GM18520 (cell line): ENCODE data around the gene ATF7IP2.
"Not testable (repeated sequence)": the region's sequence is repeated elsewhere in the genome, so short reads cannot be mapped to it uniquely, and the experiment has no call there.

ENCODE experiments used
- ATAC-seq: cut with Tn5 transposase; IDR thresholded peaks from one replicate; pipeline ENCODE4 v1.9.1; 2021; ENCODE audit not compliant: unreplicated experiment

ATF7IP2 gene

DNA sequence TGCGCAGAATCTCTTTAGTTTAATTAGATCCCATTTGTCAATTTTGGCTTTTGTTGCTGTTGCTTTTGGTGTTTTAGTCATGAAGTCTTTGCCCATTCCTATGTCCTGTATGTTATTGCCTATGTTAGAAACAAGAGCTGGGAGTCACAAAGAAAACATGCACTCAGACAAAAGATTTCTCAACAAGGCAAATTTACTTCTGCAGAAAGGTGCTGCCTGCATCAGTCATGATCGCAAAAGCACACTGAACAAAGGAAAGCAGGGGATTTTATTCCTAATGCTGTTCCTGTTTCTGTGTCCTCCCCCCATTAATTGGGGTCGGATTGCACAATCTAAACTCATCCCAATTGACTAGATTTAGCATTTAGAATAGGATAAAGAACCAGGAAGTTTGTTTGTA lies 55.9 kb downstream of the ATF7IP2 start:
- no peak for ATAC-seq

DNA sequence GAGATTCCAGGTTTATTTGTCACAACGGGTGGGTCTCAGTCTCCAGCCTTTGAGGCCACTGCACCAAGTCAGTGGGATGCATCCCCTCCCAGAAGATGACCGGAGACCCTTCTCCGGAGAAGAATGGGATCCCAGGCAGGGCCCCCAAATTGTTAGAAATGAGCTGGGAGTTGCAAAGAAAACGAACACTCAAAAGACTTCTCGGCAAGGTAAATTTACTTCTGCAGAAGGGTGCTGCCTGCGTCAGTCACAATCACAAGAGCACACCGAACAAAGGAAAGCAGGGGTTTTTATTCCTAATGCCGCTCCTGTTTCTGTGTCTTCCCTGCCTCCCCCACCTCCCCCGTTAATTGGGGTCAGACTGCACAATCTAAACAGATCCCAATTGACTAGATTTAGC lies 61.4 kb downstream of the ATF7IP2 start:
- no peak for ATAC-seq

DNA sequence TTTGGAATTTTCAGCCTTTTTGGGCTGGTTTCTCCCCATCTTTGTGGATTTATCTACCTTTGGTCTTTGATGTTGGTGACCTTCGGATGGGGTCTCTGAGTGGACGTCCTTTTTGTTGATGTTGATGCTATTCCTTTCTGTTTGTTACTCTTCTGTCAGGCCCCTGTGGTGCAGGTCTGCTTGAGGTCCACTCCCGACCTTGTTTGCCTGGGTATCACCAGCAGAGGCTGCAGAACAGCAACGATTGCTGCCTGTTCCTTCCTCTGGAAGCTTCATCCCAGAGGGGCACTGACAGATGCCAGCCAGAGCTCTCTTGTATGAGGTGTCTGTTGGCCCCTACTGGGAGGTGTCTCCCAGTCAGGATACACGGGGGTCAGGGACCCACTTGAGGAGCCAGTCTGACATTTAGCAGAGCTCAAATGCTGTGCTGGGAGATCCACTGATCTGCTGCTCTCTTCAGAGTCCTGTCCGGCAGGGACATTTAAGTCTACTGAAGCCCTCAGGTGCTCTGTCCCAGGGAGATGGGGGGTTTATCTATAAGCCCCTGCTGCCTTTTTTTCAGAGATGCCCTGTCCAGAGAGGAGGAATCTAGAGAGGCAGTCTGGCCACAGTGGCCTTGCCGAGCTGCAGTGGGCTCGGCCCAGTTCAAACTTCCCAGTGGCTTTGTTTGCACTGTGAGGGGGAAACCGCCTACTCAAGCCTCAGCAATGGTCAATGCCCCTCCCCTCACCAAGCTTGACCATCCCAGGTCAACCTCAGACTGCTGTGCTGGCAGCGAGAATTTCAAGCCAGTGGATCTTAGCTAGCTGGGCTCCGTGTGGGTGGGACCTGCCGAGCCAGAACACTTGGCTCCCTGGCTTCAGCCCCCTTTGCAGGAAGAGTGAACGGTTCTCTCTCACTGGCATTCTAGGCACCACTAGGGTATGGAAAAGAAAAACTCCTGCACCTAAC lies 66.6 kb downstream of the ATF7IP2 start:
- ATAC-seq = not testable (repeated sequence)

DNA sequence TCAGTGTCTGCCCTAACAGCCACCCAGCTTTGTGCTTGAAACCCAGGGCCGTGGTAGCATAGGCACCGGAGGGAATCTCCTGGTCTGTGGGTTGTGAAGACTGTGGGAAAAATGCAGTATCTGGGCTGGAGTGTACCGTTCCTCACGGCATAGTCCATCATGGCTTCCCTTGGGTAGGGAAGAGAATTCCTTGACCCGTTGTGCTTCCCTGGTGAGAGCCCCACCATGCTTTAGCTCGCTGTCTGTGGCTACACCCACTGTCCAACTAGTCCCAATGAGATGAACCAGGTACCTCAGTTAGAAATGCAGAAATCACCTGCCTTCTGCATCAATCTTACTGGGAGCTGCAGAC lies 67.3 kb downstream of the ATF7IP2 start:
- ATAC-seq = no peak

DNA sequence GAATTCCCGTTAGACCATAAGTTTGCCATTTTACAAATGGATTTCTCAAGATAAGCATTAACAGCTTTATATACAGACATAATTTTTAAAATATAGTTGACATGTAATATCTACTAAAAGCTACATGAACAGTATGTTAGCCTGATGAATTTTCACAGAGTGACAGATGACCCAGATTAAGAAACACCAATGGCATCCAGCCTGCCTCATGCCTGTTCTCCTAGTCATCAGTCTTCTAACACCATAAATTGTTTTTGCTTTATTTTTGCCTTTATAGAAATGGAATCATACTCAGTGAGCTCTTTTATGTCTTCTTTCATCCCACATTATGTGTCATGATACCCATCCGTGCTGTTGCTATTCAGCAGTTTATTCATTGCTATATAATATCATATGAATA lies 80.0 kb downstream of the ATF7IP2 start:
- no peak for ATAC-seq

DNA sequence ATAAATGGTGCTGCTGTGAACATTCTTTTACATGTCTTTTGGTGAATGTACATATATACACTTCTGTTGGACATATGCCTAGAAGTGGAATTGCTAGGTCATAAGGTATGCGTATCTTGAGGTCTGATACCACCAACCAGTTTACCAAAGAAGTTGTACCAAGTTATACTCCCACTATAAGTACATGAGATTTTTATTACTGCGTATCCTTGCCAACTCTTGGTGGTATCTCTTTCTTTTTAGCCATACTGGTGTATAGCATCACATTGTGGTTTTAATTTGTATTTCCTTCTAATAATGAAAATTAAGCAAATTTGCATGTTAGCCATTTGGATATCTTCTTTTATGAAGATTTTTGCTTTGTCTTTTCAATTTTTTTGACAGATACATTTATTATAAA lies 80.5 kb downstream of the ATF7IP2 start:
- no peak for ATAC-seq

DNA sequence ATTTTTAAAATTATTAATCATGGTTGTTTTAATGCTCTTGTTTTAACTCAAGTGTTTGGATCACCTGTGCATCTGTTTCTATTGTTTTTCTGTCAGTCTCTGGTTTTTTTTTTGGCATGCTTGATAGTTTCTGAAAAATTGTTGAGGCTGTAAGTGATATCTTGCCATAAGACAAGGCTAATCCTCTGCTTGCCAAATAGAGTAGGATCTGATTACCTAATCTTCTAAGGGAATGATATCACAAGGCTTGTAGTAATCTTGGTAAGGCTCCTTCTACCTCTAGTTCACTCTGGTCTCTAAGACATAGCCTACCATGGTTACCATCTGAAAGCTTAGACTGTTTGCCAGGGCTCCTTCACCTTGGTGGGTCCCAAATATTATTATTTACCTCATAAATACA lies 81.0 kb downstream of the ATF7IP2 start:
- ATAC-seq = no peak

DNA sequence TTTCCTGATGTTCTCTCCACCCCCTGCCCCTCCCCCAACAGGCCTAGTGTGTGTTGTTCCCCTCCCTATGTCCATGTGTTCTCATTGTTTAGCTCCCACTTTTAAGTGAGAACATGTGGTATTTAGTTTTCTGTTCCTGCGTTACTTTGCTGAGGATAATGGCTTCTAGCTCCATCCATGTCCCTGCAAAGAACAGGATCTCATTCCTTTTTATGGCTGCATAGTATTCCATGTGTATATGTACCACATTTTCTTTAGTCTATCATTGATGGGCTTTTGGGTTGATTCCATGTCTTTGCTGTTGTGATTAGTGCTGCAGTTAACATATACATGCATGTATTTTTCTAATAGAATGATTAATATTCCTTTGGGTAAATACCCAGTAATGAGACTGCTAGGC lies 90.8 kb downstream of the ATF7IP2 start:
- ATAC-seq = not testable (repeated sequence)

DNA sequence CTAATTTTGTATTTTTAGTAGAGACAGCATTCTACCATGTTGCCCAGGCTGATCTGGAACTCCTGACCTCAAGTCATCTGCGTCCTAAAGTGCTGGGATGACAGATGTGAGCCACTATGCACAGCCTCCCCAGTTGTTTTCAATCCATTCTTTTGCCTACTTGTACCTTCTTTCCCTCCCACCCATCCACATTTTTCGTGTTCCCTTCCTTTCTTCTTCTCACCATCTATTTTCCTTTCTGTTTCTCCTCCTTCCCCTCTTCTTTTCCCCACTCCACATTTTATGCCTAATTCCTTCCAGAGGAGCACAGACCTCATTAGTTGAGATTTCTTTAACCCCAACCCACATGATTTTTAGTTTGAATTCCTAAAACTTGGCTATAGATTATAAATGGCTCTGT lies 94.3 kb downstream of the ATF7IP2 start:
- no peak for ATAC-seq

DNA sequence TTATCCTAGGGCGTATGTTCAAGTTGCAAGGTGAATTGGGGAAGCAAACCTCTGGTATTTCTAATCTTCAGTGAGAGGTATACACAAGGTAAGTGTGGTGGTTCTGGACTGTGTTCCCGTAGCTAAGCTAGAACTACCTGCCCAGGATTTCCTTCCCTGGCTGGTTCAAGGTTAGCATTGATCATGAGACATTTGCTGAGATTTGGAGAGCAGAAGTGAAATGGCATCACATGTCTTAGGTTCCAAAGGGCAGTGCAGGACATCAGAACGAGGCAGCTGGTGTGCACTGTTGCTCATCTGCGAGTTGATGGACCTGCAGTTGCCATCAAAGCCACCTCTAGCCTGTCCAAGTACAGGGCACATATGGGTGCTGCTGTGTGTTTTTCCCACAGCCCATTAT lies 99.3 kb downstream of the ATF7IP2 start:
- ATAC-seq = no peak

DNA sequence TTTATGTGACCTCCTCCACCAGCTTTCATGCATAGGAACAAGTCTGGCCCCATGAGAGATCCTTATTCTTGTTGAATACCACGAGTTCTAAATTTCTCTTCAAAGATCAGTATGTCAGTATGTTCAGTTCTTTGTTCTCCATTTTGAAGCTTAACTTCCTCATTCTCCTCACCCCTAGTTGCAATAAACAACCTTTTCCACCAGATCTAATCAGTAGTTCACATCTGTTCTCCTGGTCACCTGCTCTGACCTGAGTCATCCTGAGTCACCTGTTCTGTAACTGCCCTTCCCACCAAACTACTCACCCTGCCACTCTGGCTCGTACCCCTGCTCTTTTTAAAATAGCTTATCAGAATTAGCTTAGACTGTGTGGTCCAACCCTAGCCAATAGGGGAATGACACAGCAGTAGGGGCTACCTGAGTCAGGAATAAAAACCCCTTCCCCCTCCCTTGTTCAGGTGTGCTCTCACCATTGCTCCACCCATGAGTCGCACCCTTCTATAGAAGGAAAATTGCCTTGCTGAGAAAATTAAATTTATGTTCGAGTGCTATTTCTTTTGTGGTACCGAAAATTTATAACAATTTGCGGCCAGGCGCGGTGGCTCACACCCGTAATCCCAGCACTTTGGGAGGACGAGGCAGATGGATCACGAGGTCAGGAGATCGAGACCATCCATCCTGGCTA lies 100.0 kb downstream of the ATF7IP2 start:
- ATAC-seq = no peak

DNA sequence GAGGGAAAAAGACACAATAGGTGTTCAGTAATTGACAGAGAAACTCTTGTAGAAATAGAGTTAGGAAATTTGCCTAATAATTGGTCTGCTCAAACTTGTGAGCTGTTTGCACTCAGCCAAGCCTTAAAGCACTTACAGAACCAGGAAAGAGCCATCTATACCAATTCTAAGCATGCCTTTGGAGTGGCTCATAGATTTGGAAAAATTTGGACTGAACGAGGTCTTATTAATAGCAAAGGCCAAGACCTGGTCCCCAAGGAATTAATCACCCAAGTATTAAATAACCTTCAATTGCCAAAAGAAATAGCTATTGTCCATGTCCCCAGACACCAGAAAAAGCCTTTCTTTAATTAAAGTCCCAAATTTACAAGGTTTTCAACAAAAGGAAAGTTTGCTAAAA lies 104.3 kb downstream of the ATF7IP2 start:
- ATAC-seq = no peak

DNA sequence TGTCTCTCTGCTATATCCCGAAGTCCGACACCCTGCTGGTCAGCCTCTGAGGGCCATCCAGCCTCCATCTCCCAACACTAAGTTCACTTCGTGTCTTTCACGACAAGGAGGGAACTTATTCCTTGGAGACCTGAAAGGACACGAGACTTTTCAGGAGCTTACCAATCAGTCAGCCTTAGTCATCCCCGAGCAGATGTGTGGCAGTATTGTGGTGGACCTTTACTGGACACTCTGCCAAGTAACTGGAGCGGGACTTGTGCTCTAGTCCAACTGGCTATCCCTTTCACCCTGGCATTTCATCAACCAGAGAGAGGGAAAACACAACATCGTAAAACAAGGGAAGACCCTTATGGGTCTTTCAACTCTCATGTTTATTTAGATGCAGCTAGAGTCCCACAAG lies 107.4 kb downstream of the ATF7IP2 start:
- no peak for ATAC-seq

DNA sequence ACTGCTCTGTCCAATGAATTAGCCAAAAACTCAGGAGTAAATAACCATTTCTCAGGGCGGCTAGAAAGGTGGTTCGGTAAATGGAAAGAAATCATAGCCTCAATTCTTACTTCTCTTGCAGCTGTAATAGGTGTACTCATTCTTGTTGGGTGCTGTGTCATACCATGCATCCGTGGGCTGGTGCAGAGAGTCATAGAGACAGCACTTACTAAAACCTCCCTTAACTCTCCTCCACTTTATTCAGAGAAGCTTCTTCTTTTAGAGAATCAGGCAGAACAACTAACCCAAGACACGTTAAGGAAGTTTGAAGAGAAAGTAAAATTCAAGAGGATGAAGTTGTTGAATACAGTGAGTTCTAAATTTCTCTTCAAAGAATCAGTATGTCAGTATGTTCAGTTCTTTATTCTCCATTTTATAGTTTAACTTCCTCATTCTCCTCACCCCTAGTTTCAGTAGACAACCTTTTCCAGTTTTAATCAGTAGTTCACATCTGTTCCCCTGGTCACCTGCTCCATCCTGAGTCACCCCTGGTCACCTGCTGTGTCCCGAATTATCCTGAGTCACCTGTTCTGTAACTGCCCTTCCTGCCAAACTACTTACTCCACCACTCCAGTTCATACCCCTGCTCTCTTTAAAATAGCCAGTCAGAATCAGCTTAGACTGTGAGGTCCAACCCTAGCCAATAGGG lies 108.6 kb downstream of the ATF7IP2 start:
- ATAC-seq = no peak

DNA sequence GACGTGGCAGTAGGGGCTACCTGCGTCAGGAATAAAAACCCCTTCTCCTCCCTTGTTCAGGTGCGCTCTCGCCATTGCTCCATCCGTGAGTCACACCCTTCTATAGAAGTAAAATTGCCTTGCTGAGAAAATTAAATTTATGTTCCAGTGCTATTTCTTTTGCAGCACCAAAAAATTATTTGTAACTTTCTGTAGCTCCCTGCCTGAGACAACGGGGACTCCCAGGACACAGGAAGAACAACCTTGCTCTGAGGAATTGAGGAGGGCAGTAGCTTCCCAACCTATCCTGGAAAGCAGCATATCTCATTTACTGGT lies 109.1 kb downstream of the ATF7IP2 start:
- no peak for ATAC-seq

DNA sequence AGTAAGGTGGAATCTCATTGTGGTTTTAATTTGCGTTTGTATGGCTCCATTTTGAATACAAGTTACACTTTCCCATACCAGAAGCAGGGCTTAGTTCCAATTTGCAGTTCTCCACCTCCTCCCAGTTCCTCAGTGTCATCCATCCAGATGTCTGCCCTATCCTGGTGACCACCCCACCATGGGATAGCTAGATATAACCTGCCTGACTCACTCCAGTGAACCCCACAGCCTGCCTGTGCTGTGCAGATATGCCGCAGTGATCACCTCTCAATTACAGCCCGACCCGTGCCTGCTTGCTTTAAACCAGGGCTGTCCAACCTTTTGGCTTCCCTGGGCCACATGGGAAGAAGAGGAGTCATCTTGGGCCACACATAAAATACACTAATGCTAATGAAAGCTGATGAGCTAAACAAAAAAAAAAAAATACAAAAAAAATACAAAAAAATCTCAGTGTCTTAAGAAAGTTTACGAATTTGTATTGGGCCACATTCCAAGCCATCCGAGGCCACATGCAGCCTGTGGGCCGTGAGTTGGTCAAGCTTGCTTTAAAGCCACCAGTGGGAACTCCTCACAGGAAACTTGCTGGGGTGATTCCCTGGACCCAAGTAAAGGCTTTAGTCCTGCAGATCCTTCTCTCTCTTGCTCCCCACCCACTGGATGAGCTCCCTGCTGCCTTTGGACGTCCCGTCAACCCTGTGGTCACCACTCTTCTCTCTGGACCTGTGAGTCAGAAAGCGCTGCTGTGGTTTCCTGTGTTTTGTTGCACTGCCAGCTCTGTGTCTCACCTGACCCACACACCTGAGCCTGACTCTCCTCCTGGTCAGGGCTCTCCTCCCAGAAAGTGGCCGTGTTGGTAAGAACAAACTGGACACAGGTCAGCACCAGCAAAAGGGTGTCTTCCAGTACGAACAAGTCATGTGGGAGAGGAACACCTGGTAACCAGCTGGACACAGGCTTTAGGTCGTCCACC lies 111.6 kb downstream of the ATF7IP2 start:
- ATAC-seq = no peak

DNA sequence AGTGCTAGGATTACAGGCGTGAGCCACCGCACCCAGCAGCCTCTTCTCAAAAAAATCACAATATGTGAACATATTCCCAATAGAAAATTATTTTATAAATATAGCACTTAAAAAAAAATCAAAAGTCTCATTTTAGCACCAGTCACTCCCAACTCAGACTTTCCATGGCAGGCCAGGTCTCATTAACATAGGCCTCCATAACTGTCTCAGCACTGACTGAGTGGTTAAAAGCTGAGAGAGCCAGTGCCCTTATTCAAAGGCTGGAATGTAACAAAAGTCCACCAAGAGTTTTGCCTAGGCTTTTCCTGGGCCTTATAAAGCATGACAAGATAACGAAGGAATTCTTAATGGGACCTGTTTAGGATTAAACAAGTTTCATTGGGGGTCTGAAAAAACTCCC lies 114.7 kb downstream of the ATF7IP2 start:
- ATAC-seq = no peak

DNA sequence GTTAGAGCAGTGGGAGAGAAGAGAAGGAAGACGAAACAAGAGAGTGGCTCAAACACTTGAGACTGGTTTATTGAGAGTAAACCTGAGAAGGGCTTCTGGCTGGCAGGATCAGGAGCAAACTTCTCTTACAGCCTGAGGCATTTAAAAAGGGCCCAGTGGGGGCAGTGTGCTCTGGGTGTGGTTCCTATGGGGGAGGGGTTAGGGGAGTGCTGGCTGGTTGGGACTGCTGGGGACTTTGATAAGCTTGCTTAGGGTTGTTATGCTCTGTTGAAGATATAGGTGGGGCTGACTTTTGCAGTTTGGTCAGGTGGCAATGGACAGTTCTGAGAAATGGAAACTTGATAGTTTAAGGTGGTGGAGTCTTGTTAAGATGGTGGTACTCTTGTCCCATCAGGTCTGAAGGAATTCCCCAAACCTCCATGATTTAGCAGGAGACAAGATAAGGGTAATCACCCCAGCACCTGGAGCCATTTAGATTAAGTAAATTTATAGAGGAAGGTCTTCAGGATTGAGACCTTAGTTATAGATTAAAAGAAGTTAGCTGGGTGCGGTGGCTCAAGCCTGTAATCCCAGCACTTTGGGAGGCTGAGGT lies 115.3 kb downstream of the ATF7IP2 start:
- no peak for ATAC-seq

DNA sequence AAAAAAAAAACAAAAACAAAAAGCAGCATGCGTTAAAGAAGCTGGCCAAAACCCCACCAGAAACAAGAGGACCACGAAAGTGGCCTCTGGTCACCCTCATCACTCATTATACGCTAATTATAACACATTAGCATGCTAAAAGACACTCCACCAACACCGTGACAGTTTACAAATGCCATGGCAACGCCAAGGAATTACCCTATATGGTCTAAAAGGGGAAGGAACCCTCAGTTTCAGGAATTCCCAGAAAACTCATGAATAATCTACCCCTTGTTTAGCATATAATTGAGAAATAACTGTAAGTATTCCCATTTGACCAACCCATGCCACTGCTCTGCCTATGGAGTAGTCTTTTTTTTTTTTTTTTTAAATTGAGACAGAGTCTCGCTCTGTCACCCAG lies 116.9 kb downstream of the ATF7IP2 start:
- ATAC-seq = no peak

DNA sequence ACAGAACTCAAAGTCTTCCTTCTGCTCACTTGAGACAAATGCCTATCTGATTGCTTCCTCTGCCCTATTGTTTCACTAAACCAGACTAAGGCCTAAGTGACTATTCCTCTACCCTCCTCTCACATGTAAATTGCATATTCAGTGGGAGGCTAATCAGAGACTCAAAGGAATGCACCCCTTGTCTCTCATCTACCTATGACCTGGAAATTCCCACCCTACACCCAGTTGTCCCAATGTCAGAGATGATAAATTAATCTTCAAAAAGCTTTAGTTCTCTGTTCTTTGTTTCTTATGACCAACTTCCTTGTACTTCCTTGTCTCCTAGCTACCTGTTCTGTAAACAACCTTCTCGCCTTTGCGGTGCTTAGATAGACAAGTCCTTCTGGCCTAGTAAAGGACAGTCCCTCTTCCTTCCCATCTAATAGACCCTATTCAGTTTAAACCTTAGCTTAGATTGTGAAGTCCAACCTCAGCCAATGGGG lies 118.6 kb downstream of the ATF7IP2 start:
- ATAC-seq = no peak
